Measurements from ENCODE around the gene RASA2.

The RASA2 gene

DNA sequence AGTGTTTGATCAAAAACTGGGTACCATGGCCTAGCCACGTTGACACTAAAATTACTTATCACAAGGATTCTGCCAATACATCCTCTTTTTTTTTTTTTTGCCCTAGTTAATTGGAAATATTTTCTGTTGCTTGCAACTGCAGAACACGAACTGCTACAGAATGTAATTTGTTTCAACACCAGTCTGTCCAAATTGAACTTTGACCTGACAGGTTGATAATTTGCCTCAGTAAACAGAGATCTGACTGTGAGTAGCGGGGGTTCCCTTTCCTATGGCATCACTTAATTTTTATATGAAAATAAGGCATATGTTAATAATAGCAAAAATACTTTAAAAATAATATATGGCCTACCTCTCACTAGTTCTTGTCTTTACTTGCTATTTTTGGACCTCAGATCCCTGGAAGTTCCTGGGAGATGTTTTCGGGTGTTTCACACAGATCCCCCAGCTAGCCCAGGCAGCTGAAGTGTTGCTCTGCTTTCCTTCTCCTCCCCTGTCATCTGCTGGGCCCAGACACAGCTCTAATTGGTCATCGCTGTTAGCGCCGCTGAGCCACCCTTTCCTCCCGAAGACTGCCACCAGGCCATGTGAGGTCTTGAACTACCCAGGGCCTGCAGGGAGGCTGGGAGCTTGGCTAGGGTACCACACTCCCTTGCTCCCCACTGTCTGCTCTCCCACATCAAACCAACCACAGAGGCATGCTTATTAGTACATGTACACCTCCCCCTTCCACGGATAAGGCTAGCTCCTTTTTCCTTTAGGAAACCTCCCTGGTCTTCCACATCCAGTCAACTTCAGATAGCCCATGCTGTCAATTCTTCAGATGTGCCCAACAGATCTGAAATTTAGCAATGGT is 161.5 kb downstream of the RASA2 start:
- TF ChIP-seq, protein P1, sequence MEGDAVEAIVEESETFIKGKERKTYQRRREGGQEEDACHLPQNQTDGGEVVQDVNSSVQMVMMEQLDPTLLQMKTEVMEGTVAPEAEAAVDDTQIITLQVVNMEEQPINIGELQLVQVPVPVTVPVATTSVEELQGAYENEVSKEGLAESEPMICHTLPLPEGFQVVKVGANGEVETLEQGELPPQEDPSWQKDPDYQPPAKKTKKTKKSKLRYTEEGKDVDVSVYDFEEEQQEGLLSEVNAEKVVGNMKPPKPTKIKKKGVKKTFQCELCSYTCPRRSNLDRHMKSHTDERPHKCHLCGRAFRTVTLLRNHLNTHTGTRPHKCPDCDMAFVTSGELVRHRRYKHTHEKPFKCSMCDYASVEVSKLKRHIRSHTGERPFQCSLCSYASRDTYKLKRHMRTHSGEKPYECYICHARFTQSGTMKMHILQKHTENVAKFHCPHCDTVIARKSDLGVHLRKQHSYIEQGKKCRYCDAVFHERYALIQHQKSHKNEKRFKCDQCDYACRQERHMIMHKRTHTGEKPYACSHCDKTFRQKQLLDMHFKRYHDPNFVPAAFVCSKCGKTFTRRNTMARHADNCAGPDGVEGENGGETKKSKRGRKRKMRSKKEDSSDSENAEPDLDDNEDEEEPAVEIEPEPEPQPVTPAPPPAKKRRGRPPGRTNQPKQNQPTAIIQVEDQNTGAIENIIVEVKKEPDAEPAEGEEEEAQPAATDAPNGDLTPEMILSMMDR (IDR thresholded peaks at IDR 0.05; ENCODE audit: low read depth, low read length): no peak
- DNase-seq (ENCODE audit: extremely low read depth, low read depth): no peak

- DNase-seq (ENCODE audit: extremely low read depth, low read depth): no peak
- TF ChIP-seq, protein P1 (IDR thresholded peaks at IDR 0.05; ENCODE audit: low read depth, low read length): no peak
Measured at GRCh38 chr3:141649871-141650270, 163.0 kb downstream of the RASA2 start.

GRCh38 chr3:141650783-141651182 is 164.0 kb downstream of the RASA2 start:
- DNase-seq (ENCODE audit: extremely low read depth, low read depth): no peak
- TF ChIP-seq, protein P1 (IDR thresholded peaks at IDR 0.05; ENCODE audit: low read depth, low read length): no peak

- TF ChIP-seq, protein P1 (IDR thresholded peaks at IDR 0.05; ENCODE audit: low read depth, low read length): no peak
- no peak for DNase-seq (ENCODE audit: extremely low read depth, low read depth)
Measured at GRCh38 chr3:141651409-141651808, 164.6 kb downstream of the RASA2 start.

GRCh38 chr3:141652349-141652748 is 165.5 kb downstream of the RASA2 start:
- TF ChIP-seq, protein P1 (IDR thresholded peaks at IDR 0.05; ENCODE audit: low read depth, low read length): no peak
- DNase-seq (ENCODE audit: extremely low read depth, low read depth): no peak

GRCh38 chr3:141653847-141654246 is 167.0 kb downstream of the RASA2 start:
- TF ChIP-seq, protein P1 (IDR thresholded peaks at IDR 0.05; ENCODE audit: low read depth, low read length): no peak
- no peak for DNase-seq (ENCODE audit: extremely low read depth, low read depth)

DNA sequence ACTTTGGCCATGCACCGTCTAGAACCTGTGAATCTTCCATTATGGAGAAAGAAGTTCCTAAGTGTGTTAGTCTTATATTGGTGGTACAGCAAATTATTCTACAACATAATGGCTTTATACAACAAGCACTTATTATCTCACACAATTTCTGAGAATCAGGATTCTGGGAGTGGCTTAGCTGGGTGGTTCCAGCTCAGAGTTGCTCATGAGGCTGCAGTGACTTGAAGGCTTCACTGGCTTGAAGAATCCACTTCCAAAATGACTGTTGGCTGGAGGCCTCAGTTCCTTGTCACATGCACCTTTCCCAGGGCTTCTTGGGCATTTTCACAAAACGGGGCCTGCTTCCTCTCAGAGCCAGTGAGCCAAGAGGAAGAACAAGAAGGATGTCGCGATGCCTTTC is 169.0 kb downstream of the RASA2 start:
- no peak for DNase-seq (ENCODE audit: extremely low read depth, low read depth)
- TF ChIP-seq, protein P1 (IDR thresholded peaks at IDR 0.05; ENCODE audit: low read depth, low read length): no peak
